IMR-90 (cell line): ENCODE results near the gene KNG1. TPM values are rescaled to one million over a fixed set of nuclear protein-coding genes. Genes with fewer than 3 reads are reported as not detected.
"Not testable (repeated sequence)": the region's sequence is repeated elsewhere in the genome, so short reads cannot be mapped to it uniquely, and the experiment has no call there.

Experiments used
- ATAC-seq: fragments of 200-7000 bp; cut with Tn5 transposase; 2 replicates; pipeline ENCODE4 v1.9.1; 2020; ENCODE audit warnings: low read depth, mild to moderate bottlenecking, moderate library complexity
- BruUV-seq: library from RNA; stranded (reverse); fragments of 400-500 nt; replicated peaks from 2 replicates; lab custom pipeline; 2021; lab: Mats Ljungman, UMichigan
- CTCF ChIA-PET: fragments of 300-600 bp; formaldehyde crosslinking; extraction: SDS; loops from one replicate; lab custom pipeline; 2021; ENCODE audit warnings: antibody characterized with exemption; lab: Yijun Ruan, JAX
- POLR2A ChIA-PET: fragments of 300-600 bp; sonication (Branson Sonifier 250); formaldehyde crosslinking; loops from one replicate; lab custom pipeline; 2022; ENCODE audit warnings: antibody characterized with exemption; ENCODE audit not compliant: unreplicated experiment; lab: Charles Lee
- DNase-seq: peaks from one replicate; pipeline ENCODE4 v3.0.0; 2013
- H2AFZ ChIP-seq: replicated peaks from 2 replicates; pipeline ENCODE3; 2013; ENCODE audit warnings: low read length, mild to moderate bottlenecking; ENCODE audit not compliant: poor library complexity
- H2AK5ac ChIP-seq: 2 replicates; pipeline ENCODE4 v1.6.1; 2013; ENCODE audit warnings: low read depth, low read length, inconsistent platforms
- H2AK9ac ChIP-seq: replicated peaks from 2 replicates; pipeline ENCODE3; 2013; ENCODE audit warnings: mild to moderate bottlenecking, low read depth, low read length, moderate library complexity; ENCODE audit not compliant: poor library complexity
- H2BK120ac ChIP-seq: 2 replicates; pipeline ENCODE4 v1.6.1; 2013; ENCODE audit warnings: low read depth, low read length, inconsistent platforms
- H2BK15ac ChIP-seq: 3 replicates; pipeline ENCODE4 v1.6.1; 2013; ENCODE audit warnings: low read depth, low read length, inconsistent platforms
- H2BK20ac ChIP-seq: 2 replicates; pipeline ENCODE4 v1.6.1; 2013; ENCODE audit warnings: low read depth, mild to moderate bottlenecking, inconsistent platforms, low read length, moderate library complexity
- H2BK5ac ChIP-seq: 2 replicates; pipeline ENCODE4 v1.6.1; 2013; ENCODE audit warnings: mild to moderate bottlenecking, low read depth, low read length, inconsistent platforms; ENCODE audit not compliant: poor library complexity, severe bottlenecking
- H3K14ac ChIP-seq: replicated peaks from 2 replicates; pipeline ENCODE4 v1.6.1; 2013; ENCODE audit warnings: low read depth, low read length, inconsistent platforms
- H3K18ac ChIP-seq: 2 replicates; pipeline ENCODE4 v1.6.1; 2013; ENCODE audit warnings: low read depth, low read length, control low read depth
- H3K23ac ChIP-seq: 2 replicates; pipeline ENCODE4 v1.6.1; 2013; ENCODE audit warnings: low read depth, low read length, inconsistent platforms
- H3K27ac ChIP-seq: 2 replicates; pipeline ENCODE4 v1.5.1; 2013; ENCODE audit warnings: mild to moderate bottlenecking, control low read depth, low read length; ENCODE audit not compliant: insufficient read depth
- H3K27me3 ChIP-seq: 2 replicates; pipeline ENCODE4 v1.6.1; 2013; ENCODE audit warnings: low read length; ENCODE audit not compliant: control insufficient read depth, insufficient read depth
- H3K36me3 ChIP-seq: 2 replicates; pipeline ENCODE4 v1.6.1; 2013; ENCODE audit warnings: low read length, mixed read lengths; ENCODE audit not compliant: control insufficient read depth, insufficient read depth
- H3K4ac ChIP-seq: 2 replicates; pipeline ENCODE4 v1.6.1; 2013; ENCODE audit warnings: low read depth, low read length, inconsistent platforms
- H3K4me1 ChIP-seq: 2 replicates; pipeline ENCODE4 v1.6.1; 2013; ENCODE audit warnings: low read length, mixed read lengths; ENCODE audit not compliant: control insufficient read depth, insufficient read depth
- H3K4me2 ChIP-seq: 2 replicates; pipeline ENCODE4 v1.6.1; 2013; ENCODE audit warnings: low read depth, mild to moderate bottlenecking, control low read depth, low read length, moderate library complexity
- H3K4me3 ChIP-seq: 2 replicates; pipeline ENCODE4 v1.5.1; 2013; ENCODE audit warnings: low read depth, mild to moderate bottlenecking, control low read depth, low read length, moderate library complexity; ENCODE audit not compliant: insufficient read depth
- H3K56ac ChIP-seq: 2 replicates; pipeline ENCODE4 v1.6.1; 2013; ENCODE audit warnings: low read length, inconsistent platforms; ENCODE audit not compliant: insufficient read depth; ENCODE audit errors: extremely low read depth
- H3K79me1 ChIP-seq, 2 experiments: 2 replicates each; pipeline ENCODE4 v1.6.1; 2013; ENCODE audit warnings: low read length in 2 of 2, inconsistent platforms in 1 of 2, low read depth in 1 of 2
- H3K9ac ChIP-seq: 2 replicates; pipeline ENCODE4 v1.6.1; 2013; ENCODE audit warnings: low read depth, low read length, control low read depth
- H3K9me1 ChIP-seq: 2 replicates; pipeline ENCODE4 v1.6.1; 2013; ENCODE audit warnings: low read length, inconsistent platforms; ENCODE audit not compliant: insufficient read depth
- H3K9me3 ChIP-seq: 2 replicates; pipeline ENCODE4 v1.6.1; 2013; ENCODE audit warnings: low read length; ENCODE audit not compliant: control insufficient read depth, insufficient read depth
- H4K20me1 ChIP-seq: 2 replicates; pipeline ENCODE4 v1.6.1; 2013; ENCODE audit warnings: low read length, inconsistent platforms; ENCODE audit not compliant: insufficient read depth
- H4K5ac ChIP-seq: 2 replicates; pipeline ENCODE4 v1.6.1; 2013; ENCODE audit warnings: mild to moderate bottlenecking, low read depth, low read length, control low read depth
- H4K8ac ChIP-seq, 2 experiments: 2 replicates each; pipeline ENCODE4 v1.6.1; 2013; ENCODE audit warnings: low read depth in 2 of 2, low read length in 2 of 2, control low read depth in 1 of 2, inconsistent platforms in 1 of 2
- H4K91ac ChIP-seq: 2 replicates; pipeline ENCODE4 v1.6.1; 2013; ENCODE audit warnings: low read depth, low read length, inconsistent platforms; ENCODE audit not compliant: insufficient read depth
- CEBPB ChIP-seq: IDR thresholded peaks from 2 replicates; pipeline ENCODE4 v1.6.1; 2012; ENCODE audit warnings: low read depth, low read length, improper control_type of control experiment
- NFE2L2 ChIP-seq: fragments of 150-350 bp; IDR thresholded peaks from 2 replicates; pipeline ENCODE4 v1.6.1; 2016; ENCODE audit warnings: low read depth, mild to moderate bottlenecking, low read length
- WGBS, 2 experiments: methylation state at CpG; one replicate each; pipeline versions ENCODE4 v1.1.5 to v1.1.7; 2013; ENCODE audit warnings: missing lambda C conversion rate in 2 of 2; ENCODE audit not compliant: insufficient read length in 1 of 2; ENCODE audit errors: extremely low coverage in 2 of 2; 5-methylcytosine and 5-hydroxymethylcytosine counted together
- dilution Hi-C: fragments of 300-500 bp; cut with HindIII; formaldehyde crosslinking; loops from one replicate; pipeline ENCODE4 v1.14.3; 2018; ENCODE audit warnings: low sequenced_read_pairs; ENCODE audit not compliant: unreplicated experiment
- in situ Hi-C: fragments of 300-500 bp; cut with MboI; formaldehyde crosslinking; loops from 3 replicates; pipeline ENCODE4 v1.14.3; 2019; ENCODE audit warnings: low sequenced_read_pairs, inconsistent platforms, mixed read lengths
- intact Hi-C: fragments of 100-400 bp; cut with micrococcal nuclease; formaldehyde crosslinking; loops from 2 replicates; pipeline ENCODE4 v1.10.0; 2022
- polyA plus RNA-seq, 3 experiments: library from polyadenylated mRNA; depleted of rRNA; stranded (reverse); fragments of >200 nt; gene quantifications; 2 replicates each; pipeline ENCODE4 v1.2.3, GENCODE V29; 2012; ENCODE audit warnings: low replicate concordance in 1 of 3
- total RNA-seq: library from RNA; depleted of rRNA; stranded (reverse); fragments of >200 nt; gene quantifications from 2 replicates; pipeline ENCODE4 v1.2.3, GENCODE V29; 2012

Gene KNG1
- total and polyA plus RNA-seq, 2 of the 4 experiments (the other 2 are of a cell fraction) = not detected

DNA sequence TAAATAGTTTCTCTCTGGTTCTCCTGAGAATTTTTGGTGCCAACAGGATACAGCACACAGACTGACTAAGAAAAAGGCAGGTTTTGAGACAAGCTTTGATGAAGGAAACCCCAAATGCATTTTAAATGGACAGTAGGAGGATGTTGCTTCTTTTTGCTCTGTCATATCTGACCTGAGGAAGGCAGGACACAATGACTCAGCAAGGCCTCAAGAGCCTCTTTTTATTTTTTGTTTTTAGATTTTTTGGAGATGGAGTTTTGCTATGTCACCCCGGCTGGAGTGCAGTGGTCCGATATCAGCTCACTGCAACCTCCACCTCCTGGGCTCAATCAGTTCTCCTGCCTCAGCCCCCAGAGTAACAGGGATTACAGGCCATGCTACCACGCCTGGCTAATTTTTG, 16.9 kb upstream of the KNG1 start:
- no TSS peak for BruUV-seq
- Histone ChIP-seq H3K23ac (no peak overlapping the region), H3K4me1 (no peaks in the 10 kb centered on the region), H2AK5ac (no peak overlapping the region), H2BK15ac (no peak overlapping the region), H3K4me2 (no peak overlapping the region), H3K56ac (no peak overlapping the region), H3K9me3 (no peaks in the 10 kb centered on the region), H2BK5ac (no peak overlapping the region), H3K18ac (no peak overlapping the region), H4K5ac (no peak overlapping the region), H3K9ac (no peak overlapping the region), H2AK9ac (no peak overlapping the region), H4K91ac (no peak overlapping the region), H3K4ac (no peak overlapping the region), H2BK20ac (no peak overlapping the region), H3K27ac (no peak overlapping the region), H3K4me3 (no peak overlapping the region), H3K27me3 (peaks cover 6% of the 10 kb centered on the region), H2BK120ac (no peak overlapping the region), H3K9me1 (no peaks in the 10 kb centered on the region), H2AFZ (no peak overlapping the region), H3K36me3 (no peaks in the 10 kb centered on the region), H3K14ac (no peak overlapping the region), H3K79me1 (no peaks in the 10 kb centered on the region), H4K20me1 (no peaks in the 10 kb centered on the region), H4K8ac (no peak overlapping the region)
- TF ChIP-seq NFE2L2 = 0 out of 2 replicates have a peak, but pooled peaks have one; percentile 17
- no peak for TF ChIP-seq CEBPB
- WGBS, 2 experiments = 40% methylated on average over 1 of the region's 3 CpGs; no CpG with 5 or more reads in 1 of the 2 experiments
- in situ Hi-C loops = no loop called here
- intact Hi-C loops = no loop called here
- POLR2A ChIA-PET = no interaction called here
- DNase-seq (no peak), ATAC-seq (no peak)
- dilution Hi-C loops = no loop called here
- CTCF ChIA-PET = interaction anchor here (1.0 kb wide), 1 partner anchor 231 kb away, joined by 3 read pairs; no protein-coding TSS in a partner anchor

DNA sequence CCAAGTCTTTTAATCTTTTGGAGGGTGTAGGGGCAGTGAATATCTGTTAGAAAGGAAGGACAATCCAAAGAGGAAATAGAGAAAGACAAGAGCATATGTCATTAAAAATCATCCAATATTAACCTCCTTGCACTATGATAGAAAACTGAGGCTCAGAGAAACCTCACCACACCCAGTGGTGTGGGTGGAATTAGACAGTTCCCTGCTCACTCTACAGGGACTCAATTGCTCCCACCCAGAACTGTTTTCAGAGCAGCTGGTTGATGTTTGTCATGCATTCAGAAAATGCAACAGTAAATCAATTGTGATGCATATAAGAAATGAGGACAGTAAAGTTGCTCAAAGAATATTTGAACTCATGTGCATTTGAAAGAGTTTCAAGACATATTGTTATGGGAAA, 14.7 kb upstream of the KNG1 start:
- H4K91ac ChIP-seq, H2BK15ac ChIP-seq, H2BK5ac ChIP-seq, H3K9me3 ChIP-seq, dilution Hi-C loops, H2AFZ ChIP-seq, H3K27ac ChIP-seq, H2AK9ac ChIP-seq, BruUV-seq, H3K27me3 ChIP-seq, H3K4ac ChIP-seq, H3K14ac ChIP-seq, intact Hi-C loops, H2AK5ac ChIP-seq, in situ Hi-C loops, H2BK20ac ChIP-seq, POLR2A ChIA-PET, H3K9me1 ChIP-seq, H3K4me1 ChIP-seq, H2BK120ac ChIP-seq, H4K5ac ChIP-seq, H3K56ac ChIP-seq, CTCF ChIA-PET, DNase-seq, ATAC-seq, H4K20me1 ChIP-seq, H3K18ac ChIP-seq, H4K8ac ChIP-seq, H3K4me3 ChIP-seq, H3K23ac ChIP-seq, H3K4me2 ChIP-seq, H3K9ac ChIP-seq, H3K79me1 ChIP-seq, H3K36me3 ChIP-seq: not testable (repeated sequence)
